ENCODE results near the gene GRHPR.

GRCh38 chr9:37437010-37437409 lies 14.5 kb downstream of the GRHPR start:
- no peak for TF ChIP-seq CTCF (IDR thresholded peaks at IDR 0.05)
- no peak for TF ChIP-seq POLR2A (IDR thresholded peaks at IDR 0.05)
